NB4 (cell line): Measurements from ENCODE around the gene SMCP.

ENCODE experiments used
- CTCF ChIP-seq: IDR thresholded peaks from one replicate; pipeline ENCODE4 v1.5.1; 2012; ENCODE audit warnings: low read depth, low read length
- POLR2A ChIP-seq: IDR thresholded peaks from 2 replicates; pipeline ENCODE4 v1.6.1; 2011; ENCODE audit warnings: mild to moderate bottlenecking; ENCODE audit not compliant: insufficient read length; ENCODE audit errors: extremely low read depth
- TF ChIP-seq, protein P1 (sequence below): IDR thresholded peaks from 2 replicates; pipeline ENCODE4 v1.6.1; 2011; ENCODE audit warnings: low read depth, low read length

- TF ChIP-seq CTCF = no peak
- TF ChIP-seq POLR2A = no peak
- TF ChIP-seq, protein P1, sequence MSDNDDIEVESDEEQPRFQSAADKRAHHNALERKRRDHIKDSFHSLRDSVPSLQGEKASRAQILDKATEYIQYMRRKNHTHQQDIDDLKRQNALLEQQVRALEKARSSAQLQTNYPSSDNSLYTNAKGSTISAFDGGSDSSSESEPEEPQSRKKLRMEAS = no peak
Measured at GRCh38 chr1:152855661-152856060, 22.5 kb upstream of the SMCP start.
